HG03196 (cell line): ENCODE data around the gene PI4KA.

Experiments used
- ATAC-seq: cut with Tn5 transposase; IDR thresholded peaks from one replicate; pipeline ENCODE4 v1.9.1; 2021; ENCODE audit not compliant: unreplicated experiment

The PI4KA gene

GRCh38 chr22:20818471-20818870 lies 40.1 kb downstream of the PI4KA start:
- ATAC-seq: no peak

- ATAC-seq: no peak
These were observed 42.1 kb downstream of the PI4KA start for GRCh38 chr22:20816559-20816958.

GRCh38 chr22:20815477-20816050 lies 43.0 kb downstream of the PI4KA start:
- ATAC-seq: no peak

GRCh38 chr22:20814221-20814808 lies 44.3 kb downstream of the PI4KA start:
- no peak for ATAC-seq

- ATAC-seq: no peak
These were observed 45.6 kb downstream of the PI4KA start for GRCh38 chr22:20813056-20813455.

GRCh38 chr22:20811971-20812660 lies 46.5 kb downstream of the PI4KA start:
- no peak for ATAC-seq

GRCh38 chr22:20811171-20811570 lies 47.4 kb downstream of the PI4KA start:
- no peak for ATAC-seq

GRCh38 chr22:20810645-20811044 lies 48.0 kb downstream of the PI4KA start:
- ATAC-seq: no peak

GRCh38 chr22:20809538-20810185 lies 48.9 kb downstream of the PI4KA start:
- no peak for ATAC-seq

GRCh38 chr22:20808844-20809243 lies 49.8 kb downstream of the PI4KA start:
- no peak for ATAC-seq

GRCh38 chr22:20807315-20807752 lies 51.3 kb downstream of the PI4KA start:
- no peak for ATAC-seq

GRCh38 chr22:20805972-20806471 lies 52.6 kb downstream of the PI4KA start:
- ATAC-seq: no peak

GRCh38 chr22:20804650-20805049 lies 54.0 kb downstream of the PI4KA start:
- no peak for ATAC-seq

- no peak for ATAC-seq
These were observed 54.8 kb downstream of the PI4KA start for GRCh38 chr22:20803696-20804324.

- ATAC-seq: no peak
These were observed 55.6 kb downstream of the PI4KA start for GRCh38 chr22:20802922-20803553.

GRCh38 chr22:20802452-20802851 lies 56.2 kb downstream of the PI4KA start:
- ATAC-seq: no peak

GRCh38 chr22:20799449-20799848 lies 59.2 kb downstream of the PI4KA start:
- ATAC-seq: no peak

- ATAC-seq: no peak
These were observed 59.6 kb downstream of the PI4KA start for GRCh38 chr22:20798974-20799373.

- ATAC-seq: no peak
These were observed 60.4 kb downstream of the PI4KA start for GRCh38 chr22:20798218-20798617.

GRCh38 chr22:20796731-20797130 lies 61.9 kb downstream of the PI4KA start:
- no peak for ATAC-seq
